HG03139 (cell line): ENCODE results near the gene FKBP1B.
"Not testable (repeated sequence)": the region's sequence is repeated elsewhere in the genome, so short reads cannot be mapped to it uniquely, and the experiment has no call there.

ENCODE experiments used
- ATAC-seq: cut with Tn5 transposase; IDR thresholded peaks from one replicate; pipeline ENCODE4 v1.9.1; 2021; ENCODE audit not compliant: unreplicated experiment

Gene FKBP1B

DNA sequence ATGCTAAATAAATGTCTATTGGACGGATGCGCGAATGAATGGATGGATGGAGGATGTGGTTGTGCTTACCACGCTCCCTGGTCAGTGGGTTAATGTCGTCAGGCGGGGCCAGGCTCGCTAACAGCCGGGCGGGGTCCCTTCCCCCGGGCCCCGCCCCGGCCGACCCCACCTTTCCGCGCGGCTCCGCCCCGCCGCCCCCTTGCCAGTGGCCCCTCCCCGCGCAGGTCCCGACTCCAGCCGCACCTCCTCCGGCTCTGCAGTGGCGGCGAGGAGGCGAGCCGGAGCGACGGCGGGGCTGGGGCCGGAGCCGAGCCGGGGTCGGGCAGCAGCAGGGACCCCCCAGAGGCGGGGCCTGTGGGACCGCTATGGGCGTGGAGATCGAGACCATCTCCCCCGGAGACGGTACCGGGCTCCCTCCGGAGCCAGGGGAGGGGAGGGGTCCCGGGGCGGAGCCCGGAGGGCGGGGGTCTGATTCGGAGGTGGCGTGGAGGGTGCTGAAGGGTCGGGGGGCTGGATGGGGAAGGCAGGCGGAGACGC, at the start of gene FKBP1B:
FKBP1B (plus strand) TSS at position 257 of the 537 bp plus-strand sequence; CDS start at position 366, 109 bp downstream.
- ATAC-seq, result no peak

DNA sequence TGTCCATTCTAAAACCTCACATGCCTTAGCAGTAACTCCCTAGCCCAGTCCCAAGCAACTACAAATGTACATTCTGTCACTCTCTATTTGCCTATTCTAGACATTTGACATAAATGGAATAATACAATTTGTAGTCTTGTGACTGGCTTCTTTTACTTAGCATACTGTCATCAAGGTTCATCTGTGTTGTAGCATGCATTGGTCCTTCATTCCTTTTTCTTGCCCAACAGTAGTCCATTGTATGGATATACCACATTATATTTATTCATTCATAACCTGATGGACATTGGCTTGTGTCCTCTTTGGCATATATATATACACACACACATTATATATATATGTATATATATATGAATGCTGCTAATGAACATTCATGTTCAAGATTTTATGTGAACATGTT, 41.8 kb upstream of the FKBP1B start:
- ATAC-seq, result no peak

DNA sequence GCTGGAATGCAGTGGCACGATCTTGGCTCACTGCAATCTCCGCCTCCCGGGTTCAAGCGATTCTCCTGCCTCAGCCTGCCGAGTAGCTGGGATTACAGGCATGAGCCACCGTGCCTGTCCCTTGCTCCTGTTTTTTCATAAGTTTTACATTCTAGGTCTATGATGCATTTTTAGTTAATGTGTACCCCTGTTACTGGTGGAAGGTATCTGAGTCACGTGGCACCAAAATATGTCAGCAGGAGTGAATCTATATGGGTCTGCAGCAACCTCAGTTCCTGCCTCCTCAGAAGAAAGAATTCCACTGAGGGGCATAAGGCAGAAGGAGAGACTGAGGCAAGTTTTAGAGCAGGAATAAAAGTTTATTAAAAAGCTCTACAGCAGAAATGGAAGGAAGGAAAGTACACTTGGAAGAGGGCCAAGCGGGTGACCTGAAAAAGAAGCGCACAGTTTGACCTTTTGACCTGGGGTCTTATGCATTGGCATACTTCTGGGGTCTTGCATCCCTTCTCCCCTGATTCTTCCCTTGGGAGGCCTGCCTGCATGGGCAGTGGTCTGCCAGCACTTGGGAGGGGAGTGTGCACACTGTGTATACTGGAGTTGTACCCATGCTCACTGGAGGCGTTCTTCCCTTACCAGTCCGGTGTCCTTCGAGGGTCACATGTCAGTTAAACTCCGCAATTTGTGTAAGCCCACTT, 40.7 kb upstream of the FKBP1B start:
- no peak for ATAC-seq

DNA sequence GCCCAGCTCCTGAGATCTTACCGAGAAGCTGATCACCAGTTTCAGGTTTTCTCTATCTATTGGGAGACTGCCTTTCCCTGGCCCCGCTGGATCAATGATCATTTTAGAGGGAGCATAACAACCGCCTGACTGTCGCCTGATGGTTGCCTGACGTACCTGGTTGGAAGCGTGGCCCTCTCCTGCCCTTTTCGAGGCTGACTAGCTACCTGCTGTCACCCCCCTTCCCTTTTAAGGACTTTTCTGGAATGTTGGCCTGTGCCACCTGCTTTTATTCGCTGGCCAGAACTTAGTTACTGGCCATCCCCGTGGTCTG, 40.2 kb upstream of the FKBP1B start:
- ATAC-seq, result no peak

DNA sequence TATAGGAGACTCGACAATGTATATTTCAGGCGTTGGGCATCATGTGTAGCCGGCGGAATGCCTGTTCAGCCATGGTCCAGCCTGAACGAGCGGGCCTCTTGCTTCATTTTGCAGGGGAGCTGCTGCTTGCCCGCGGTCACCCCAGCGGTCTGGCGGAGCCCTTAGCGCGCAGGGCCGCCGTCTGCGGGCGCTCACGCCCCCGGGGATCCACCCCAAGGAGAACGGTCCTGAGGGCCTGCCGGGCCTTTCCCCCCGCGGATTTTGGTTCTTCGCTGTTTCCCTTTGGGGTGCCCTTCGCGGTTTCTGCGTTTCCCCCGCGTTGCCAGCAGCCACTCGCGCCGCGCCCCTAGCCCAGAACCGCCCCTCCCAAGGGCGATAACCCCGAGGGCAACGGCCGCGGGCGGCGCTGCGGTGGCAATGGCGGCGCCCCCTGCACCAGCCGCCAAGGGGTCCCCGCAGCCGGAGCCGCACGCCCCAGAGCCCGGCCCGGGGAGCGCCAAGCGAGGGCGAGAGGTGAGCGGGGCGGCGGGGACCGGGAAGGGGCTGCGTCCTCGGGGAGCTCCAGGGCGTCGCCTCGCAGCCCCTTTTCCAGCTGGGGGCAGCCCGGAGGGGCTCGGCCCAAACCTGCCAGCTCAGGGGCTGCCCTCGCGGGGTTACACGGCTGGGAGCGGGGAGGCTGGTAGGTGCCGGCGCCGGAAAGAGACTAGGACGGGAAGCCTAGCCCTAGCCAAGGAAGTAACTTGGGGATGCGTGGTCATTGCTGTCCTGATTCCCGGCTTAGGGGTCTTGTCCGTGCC, 39.7 kb upstream of the FKBP1B start, which contains the start of gene MFSD2B:
MFSD2B (plus strand) TSS at position 406 of the 797 bp plus-strand sequence; CDS start at position 418, 12 bp downstream.
- no peak for ATAC-seq

DNA sequence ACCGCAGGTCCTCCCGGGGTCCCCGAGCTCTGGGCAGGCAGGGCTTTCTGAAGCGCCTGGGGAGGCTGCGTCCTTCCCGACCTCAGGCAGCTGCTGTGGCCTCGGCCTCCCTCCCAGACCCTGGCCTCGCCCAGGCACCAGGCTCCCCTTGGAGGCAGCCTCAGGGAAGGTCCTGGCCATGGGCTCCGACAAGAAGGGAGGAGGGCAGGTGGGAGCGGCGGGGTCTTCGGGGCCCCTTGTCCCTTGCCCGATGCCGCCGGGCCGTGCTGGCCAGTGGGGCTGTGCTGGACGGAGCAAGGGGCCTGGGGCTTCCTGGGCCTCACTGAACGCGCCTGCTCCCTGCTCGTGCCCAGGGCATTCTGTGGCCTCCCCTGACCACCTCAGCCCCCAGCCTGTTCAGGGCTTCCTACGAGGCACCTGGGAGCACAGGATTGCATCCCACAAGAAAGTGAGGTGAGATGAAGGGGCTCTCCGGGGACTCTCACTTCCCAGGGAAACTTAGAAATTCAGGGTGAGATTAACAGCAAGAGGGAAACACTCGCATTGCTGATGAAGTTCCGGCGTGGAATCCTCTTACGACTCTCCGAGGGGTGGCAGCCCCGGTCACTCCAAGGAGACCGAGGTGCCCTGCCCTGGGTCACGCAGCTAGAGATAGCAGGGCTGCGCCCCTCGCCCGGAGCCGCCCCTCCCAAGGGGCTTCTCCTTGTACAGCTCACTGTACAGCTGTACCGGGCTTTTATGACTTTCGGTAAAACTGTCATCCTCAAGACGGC, 38.9 kb upstream of the FKBP1B start:
- no peak for ATAC-seq

DNA sequence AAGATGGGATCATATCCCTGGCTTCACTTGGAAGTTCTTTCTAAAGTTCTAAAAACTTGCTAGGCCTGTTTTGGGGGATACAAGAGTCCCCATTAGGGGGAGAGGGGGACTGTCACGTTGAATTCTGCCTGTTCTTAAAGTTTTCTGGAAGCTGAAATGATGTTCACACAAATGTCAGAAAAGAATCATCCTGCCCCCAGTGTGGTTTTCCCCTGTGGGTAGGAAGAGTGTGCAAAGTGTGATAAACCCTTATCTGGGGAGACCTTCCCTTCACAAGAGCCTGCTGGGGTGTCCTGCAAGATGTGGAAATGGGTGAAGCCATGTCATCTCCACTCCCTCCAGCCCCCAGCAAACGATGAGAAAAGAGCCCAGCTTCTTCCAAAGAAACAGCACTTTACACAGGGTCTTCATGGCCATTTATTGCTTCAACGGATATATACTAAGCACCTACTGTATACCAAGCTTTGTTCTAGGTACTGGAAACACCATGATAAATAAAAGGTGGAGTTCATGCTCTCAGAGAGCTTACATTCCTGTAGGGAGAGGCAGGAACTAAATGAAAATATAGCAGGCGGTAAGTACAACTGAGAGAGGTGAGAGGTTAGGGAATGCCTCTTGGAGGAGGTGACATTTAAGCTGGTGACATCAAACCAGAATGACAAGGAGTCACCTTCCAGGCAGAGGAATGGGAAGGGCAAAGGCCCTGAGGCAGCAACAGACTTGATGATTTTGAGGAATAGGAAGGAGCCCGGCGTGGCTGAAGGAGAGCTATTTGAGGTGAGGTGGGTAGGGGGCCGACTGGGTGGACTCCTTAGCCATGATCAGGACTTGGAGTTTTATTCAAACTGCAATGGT, 38.1 kb upstream of the FKBP1B start:
- ATAC-seq, result no peak

DNA sequence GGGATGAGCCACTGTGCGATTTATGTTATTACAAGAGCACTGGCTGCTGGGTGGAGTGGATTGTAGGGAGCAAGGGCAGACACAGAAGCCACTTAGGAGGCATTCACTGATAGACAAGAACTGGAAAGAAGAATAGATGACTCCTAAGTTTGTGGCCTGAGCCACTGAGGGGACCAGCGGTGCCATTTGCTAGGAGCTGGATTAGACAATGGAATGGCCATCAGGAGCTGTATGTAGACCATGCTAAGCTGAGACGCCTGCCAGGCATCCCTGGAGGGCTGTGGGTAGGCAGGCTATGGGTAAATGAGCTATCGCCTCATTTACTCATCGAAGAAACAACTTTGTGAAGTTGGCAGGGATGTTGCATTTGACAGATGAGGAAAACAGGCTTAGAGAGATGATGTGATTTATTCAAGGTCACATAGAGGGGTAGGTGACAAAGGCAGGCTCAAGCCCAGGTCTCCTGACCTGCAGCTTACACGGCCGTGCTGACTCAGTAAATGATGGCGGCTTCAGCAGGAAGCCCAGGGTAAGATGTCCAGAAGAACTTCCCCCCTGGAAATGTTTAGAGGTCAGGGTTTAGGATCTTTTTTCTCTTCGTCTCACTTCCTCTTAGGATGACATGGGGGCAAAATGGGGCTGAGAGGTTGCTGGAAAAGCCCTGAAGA, 36.9 kb upstream of the FKBP1B start:
- ATAC-seq, result no peak

DNA sequence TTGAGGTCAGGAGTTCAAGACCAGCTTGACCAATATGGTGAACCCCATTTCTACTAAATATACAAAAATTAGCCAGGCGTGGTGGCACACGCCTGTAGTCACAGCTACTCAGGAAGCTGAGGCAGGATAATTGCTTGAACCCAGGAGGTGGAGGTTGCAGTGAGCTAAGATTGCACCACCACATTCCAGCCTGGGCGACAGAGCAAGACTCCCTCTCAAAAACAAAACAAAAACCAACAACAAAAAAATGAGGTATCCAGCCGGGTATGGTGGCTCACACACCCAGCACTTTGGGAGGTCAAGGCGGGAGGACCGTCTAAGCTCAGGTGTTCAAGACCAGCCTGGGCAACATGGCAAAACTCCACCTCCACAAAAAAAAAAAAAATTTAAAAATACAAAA, 34.6 kb upstream of the FKBP1B start:
- not testable (repeated sequence) for ATAC-seq

DNA sequence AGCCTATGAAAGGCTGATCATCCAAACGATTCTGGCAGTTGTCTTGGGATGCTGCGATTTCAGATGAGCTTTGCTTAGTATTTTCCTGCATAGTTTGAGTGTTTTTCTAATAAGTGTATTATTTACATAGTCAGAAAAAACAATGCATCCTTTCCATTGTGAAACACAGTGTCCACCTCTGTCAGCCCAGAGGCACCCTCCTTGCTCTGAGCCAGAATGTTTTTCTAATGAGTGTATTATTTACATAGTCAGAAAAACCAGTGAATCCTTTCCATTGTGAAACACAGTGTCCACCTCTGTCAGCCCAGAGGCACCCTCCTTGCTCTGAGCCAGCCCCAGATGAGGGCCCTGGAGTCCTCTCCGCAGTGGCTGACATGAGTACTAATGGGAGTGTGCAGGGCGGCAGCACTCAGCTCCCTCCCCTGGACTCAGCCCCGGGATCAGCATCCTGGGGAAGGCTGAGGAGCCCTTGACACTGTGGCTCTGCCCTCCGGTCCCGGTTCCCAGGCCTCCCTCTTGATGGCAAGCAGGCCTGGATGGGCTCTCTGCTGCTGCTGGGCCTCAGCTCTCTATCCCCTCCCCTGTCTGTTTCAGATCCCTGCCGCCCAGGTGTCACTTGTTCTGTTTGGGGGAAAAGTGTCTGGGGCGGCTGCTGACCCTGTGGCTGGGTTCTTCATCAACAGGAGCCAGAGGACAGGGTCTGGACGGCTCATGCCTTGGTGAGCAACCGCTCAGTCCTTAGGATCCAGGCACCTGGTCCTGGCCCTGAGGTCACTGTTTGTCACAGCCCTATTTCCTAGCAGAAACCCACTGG, 33.8 kb upstream of the FKBP1B start:
- ATAC-seq, result no peak

DNA sequence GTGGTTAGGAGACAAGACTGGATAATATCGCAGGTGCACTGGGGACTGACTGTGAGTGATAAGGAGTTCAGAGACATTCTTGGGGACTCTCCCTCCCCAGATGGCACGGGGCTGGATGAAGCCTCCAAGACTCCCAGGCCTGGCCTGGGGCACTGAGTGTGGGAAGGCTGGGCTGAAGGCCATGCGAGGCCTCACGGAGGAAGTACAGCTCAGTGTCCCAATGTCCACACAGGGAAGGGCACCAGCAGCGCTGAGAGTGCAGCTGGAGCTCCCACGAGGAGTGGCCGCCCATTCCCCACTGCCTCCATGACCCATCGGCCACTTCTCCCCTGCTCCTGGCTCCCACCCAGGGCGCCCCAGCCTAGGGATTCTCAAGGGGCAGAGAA, 33.2 kb upstream of the FKBP1B start:
- ATAC-seq, result no peak

DNA sequence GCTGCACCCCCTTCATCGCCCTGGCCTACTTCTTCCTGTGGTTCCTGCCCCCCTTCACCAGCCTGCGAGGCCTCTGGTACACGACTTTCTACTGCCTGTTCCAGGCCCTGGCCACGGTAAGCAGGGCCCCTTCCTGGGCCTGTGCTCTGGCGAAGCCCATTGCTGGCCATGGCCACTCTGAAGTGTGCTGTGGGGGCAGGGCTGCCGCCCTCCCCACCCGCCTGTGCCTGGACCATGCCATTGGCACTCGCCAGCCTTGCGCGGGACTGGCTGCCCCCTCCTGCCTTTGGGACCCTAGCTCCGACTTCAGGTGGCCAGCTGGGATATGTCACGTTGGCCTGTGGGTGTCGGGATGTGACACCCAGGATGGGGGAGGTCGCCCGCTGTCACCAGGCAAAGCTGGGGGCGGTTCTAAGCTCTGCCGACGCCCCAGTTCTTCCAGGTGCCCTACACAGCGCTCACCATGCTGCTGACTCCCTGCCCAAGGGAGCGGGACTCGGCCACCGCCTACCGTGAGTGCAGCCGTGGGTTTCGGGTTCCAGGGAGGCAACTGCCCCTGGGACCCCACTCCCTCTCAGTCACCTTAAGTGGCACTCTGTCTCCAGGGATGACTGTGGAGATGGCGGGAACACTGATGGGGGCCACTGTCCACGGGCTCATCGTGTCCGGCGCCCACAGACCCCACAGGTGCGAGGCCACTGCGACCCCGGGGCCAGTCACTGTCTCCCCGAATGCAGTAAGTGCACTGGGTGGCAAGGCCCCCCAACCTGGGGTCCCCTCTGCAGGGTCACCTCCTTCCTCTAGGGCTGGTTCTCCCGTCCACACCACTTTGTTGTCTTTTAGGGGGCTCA, 32.5 kb upstream of the FKBP1B start:
- no peak for ATAC-seq

DNA sequence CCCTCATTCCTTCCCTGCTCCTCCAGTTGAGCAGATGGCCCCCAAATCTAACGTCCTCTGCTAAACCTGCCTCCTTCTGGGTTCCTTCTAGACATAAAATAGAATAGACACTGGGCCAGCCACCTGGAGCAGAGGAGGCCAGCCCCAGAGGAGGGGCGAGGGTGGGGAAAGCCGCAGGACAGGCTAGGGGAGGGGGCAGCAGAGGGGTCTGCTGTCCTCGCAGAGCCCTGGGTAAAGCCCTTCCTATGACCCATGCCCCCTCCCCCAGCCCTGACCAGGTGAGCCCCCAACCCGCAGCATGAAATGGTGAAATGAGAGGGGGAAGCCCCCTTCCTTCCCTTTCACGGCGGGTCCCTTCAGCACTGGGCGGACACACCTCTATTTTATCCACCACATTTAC, 31.8 kb upstream of the FKBP1B start:
- no peak for ATAC-seq

DNA sequence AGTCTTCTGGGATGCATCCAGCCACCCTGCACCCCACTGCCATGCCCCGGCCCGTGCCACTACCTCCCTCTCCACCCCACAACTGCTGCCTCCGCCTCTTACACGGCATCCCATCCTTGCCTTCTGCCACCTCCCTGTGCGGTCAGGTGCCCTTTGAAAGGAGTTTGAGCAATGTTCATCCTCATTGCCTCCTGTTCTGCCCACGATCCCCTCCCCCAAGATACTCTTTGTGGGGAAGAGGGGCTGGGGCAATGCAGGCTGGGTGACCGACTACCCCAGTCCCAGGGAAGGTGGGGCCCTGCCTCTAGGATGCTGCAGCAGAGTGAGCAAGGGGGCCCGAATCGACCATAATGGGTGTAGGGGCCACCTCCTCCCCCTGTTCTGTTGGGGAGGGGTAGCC, 31.3 kb upstream of the FKBP1B start:
- ATAC-seq, result no peak

DNA sequence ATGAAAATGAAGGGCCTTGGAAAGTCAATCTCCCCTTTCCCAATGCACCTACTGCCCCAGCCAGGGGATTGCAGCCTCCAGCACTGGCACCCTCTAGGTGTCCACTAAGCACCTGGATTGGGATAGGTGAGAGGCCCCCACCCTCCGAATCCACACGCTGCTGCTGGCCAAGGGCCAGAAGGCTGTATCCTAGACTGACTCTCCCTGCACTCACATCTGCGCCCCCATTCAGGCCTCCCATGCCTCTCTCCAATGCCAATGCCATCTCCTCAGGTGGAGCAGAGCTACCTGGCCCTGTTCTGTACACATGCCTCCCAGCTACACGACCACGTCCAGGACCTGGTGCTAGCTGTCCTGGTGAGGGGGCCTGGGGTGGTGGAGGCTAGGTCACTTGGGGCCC, 29.8 kb upstream of the FKBP1B start:
- no peak for ATAC-seq

DNA sequence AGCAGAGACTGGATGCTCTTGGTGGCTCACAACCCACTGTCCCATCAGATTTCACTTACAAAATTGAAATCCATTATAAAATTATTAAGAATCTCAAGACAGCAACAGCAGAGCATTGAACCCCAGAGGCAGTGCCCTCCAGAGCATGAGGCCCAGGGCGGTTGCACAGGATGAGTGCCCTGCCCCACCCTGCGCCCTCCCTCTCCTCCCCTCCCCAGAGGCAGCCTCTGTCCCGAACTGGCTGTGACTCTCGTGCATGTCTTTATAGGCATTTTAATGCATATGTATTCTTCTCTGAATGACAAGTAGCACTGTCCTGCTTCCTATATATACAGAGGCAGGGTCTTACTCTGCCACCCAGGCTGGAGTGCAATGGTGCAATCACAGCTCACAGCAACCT, 29.3 kb upstream of the FKBP1B start:
- no peak for ATAC-seq

DNA sequence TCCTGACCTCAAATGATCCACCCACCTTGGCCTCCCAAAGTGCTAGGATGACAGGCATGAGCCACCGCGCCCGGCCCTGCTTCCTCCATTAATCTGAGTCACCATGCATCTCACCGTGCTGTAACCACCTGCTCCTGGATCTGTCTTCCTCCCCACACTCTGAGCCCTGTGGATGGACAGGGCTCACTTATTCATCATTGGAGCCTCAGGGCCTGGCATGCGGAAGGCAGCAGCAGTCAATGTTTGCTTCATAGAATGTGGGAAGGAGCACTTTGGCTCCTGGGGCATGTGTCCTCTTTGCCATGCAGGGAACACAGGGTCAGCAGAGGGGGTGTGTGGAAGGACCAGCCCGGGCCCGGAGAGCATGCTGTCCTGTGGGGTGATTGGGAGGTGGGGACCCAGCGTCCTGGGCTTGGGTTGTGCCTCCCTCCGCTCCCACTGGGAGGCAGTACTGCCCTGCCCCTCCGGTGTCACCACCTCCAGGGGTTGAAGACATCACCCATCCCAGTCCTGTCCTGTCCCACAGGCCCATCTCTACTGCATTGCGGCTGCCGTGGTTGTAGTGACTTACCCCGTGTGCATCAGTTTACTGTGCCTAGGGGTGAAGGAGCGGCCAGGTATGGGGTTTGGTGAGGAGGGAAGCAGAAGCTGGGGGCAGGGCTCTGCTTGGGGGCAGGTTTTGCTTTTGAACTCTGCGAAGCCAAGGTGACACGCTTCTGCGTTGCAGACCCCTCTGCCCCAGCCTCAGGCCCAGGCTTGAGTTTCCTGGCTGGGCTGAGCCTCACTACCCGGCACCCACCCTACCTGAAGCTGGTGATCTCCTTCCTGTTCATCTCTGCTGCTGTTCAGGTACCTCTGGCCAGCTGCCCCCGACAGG, 28.2 kb upstream of the FKBP1B start:
- ATAC-seq, result no peak
